HEK293 (cell line): ENCODE measurements around the gene METTL25B.

Experiments
- CTCF ChIA-PET: fragments of 350-600 bp; formaldehyde crosslinking; extraction: SDS; loops from one replicate; lab custom pipeline; 2021; ENCODE audit warnings: antibody characterized with exemption; lab: Yijun Ruan, JAX
- POLR2A ChIA-PET: fragments of 300-600 bp; formaldehyde crosslinking; extraction: SDS; loops from one replicate; lab custom pipeline; 2020; ENCODE audit warnings: antibody characterized with exemption, inconsistent platforms; lab: Yijun Ruan, JAX
- H3K27ac ChIP-seq: fragments of 200-500 bp; sonication (Bioruptor generic); 2 replicates; pipeline ENCODE4 v1.5.1; 2014; ENCODE audit warnings: low read depth, low read length, control low read depth, inconsistent platforms; ENCODE audit errors: extremely low read depth
- H3K36me3 ChIP-seq, 2 experiments: fragments of 200-500 bp in 1 of 2; sonication (Bioruptor generic) in 1 of 2; 1 replicate in 1 of 2; 2 replicates in 1 of 2; pipeline ENCODE4 v1.5.1; 2014 to 2017; ENCODE audit warnings: inconsistent platforms in 2 of 2, low read length in 2 of 2; ENCODE audit not compliant: control insufficient read depth in 2 of 2, insufficient read depth in 1 of 2
- H3K4me1 ChIP-seq: fragments of 200-500 bp; sonication (Bioruptor generic); 2 replicates; pipeline ENCODE4 v1.5.1; 2014; ENCODE audit warnings: mild to moderate bottlenecking, low read length, inconsistent platforms; ENCODE audit not compliant: control insufficient read depth, insufficient read depth
- H3K4me3 ChIP-seq: 2 replicates; pipeline ENCODE4 v1.5.1; 2011; ENCODE audit warnings: low read depth, mild to moderate bottlenecking, control low read depth, low read length, moderate library complexity
- H3K9me3 ChIP-seq: fragments of 200-500 bp; sonication (Bioruptor generic); 2 replicates; pipeline ENCODE4 v1.5.1; 2014; ENCODE audit warnings: low read depth, low read length, inconsistent platforms; ENCODE audit not compliant: control insufficient read depth, insufficient read depth
- EGR2 ChIP-seq: fragments of 450-650 bp; formaldehyde crosslinking; IDR thresholded peaks from 2 replicates; pipeline ENCODE4 v1.5.1; 2016; ENCODE audit warnings: low read depth, missing biosample characterization, missing genetic modification characterization
- GFI1B ChIP-seq: fragments of 450-650 bp; formaldehyde crosslinking; IDR thresholded peaks from 2 replicates; pipeline ENCODE4 v1.5.1; 2016; ENCODE audit warnings: missing biosample characterization, missing genetic modification characterization
- IKZF3 ChIP-seq: fragments of 450-650 bp; IDR thresholded peaks from 2 replicates; pipeline ENCODE4 v1.5.0; 2018; ENCODE audit warnings: missing biosample characterization, mild to moderate bottlenecking, missing genetic modification characterization, moderate library complexity
- SETDB1 ChIP-seq: IDR thresholded peaks from one replicate; pipeline ENCODE4 v1.6.1; 2017; ENCODE audit warnings: mild to moderate bottlenecking, low read length, moderate library complexity, mixed read lengths; ENCODE audit not compliant: insufficient read length
- ZBTB17 ChIP-seq: fragments of 450-650 bp; formaldehyde crosslinking; IDR thresholded peaks from 2 replicates; pipeline ENCODE4 v1.5.1; 2016; ENCODE audit warnings: missing biosample characterization, missing genetic modification characterization
- ZIC2 ChIP-seq: fragments of 450-650 bp; formaldehyde crosslinking; IDR thresholded peaks from 2 replicates; pipeline ENCODE4 v1.5.1; 2016; ENCODE audit warnings: missing biosample characterization, missing genetic modification characterization
- ZNF169 ChIP-seq: fragments of 450-650 bp; formaldehyde crosslinking; IDR thresholded peaks from 2 replicates; pipeline ENCODE4 v1.5.1; 2016; ENCODE audit warnings: missing biosample characterization, missing genetic modification characterization
- ZNF19 ChIP-seq: fragments of 450-650 bp; formaldehyde crosslinking; IDR thresholded peaks from 2 replicates; pipeline ENCODE4; 2016; ENCODE audit warnings: missing biosample characterization, missing genetic modification characterization, low read depth
- ZNF223 ChIP-seq: fragments of 450-650 bp; formaldehyde crosslinking; IDR thresholded peaks from 2 replicates; pipeline ENCODE4 v1.5.1; 2016; ENCODE audit warnings: missing biosample characterization, missing genetic modification characterization
- ZNF274 ChIP-seq, 2 experiments: fragments of 200-500 bp in 1 of 2; fragments of 450-650 bp in 1 of 2; sonication (Bioruptor generic) in 1 of 2; formaldehyde crosslinking in 1 of 2; IDR thresholded peaks; 2 replicates each; pipeline versions ENCODE4 v1.5.1 to v1.6.1; 2014 to 2016; ENCODE audit warnings: borderline replicate concordance in 1 of 2, inconsistent platforms in 1 of 2, low read length in 1 of 2, missing biosample characterization in 1 of 2, missing genetic modification characterization in 1 of 2
- ZNF335 ChIP-seq: fragments of 450-650 bp; formaldehyde crosslinking; conservative IDR thresholded peaks from 2 replicates; pipeline ENCODE4 v1.5.1; 2016; ENCODE audit warnings: missing biosample characterization, missing genetic modification characterization
- ZNF341 ChIP-seq: fragments of 450-650 bp; formaldehyde crosslinking; IDR thresholded peaks from 2 replicates; pipeline ENCODE4; 2016; ENCODE audit warnings: low read depth, missing biosample characterization, missing genetic modification characterization
- ZNF394 ChIP-seq: fragments of 450-650 bp; formaldehyde crosslinking; IDR thresholded peaks from 2 replicates; pipeline ENCODE4 v1.5.1; 2016; ENCODE audit warnings: missing biosample characterization, missing genetic modification characterization, mild to moderate bottlenecking, moderate library complexity, borderline replicate concordance
- ZNF555 ChIP-seq: fragments of 450-650 bp; formaldehyde crosslinking; conservative IDR thresholded peaks from 2 replicates; pipeline ENCODE4 v1.5.1; 2017; ENCODE audit warnings: missing biosample characterization, mild to moderate bottlenecking, missing genetic modification characterization, inconsistent platforms
- ZNF558 ChIP-seq: fragments of 450-650 bp; formaldehyde crosslinking; IDR thresholded peaks from 2 replicates; pipeline ENCODE4 v1.5.1; 2016; ENCODE audit warnings: missing biosample characterization, missing genetic modification characterization
- ZNF561 ChIP-seq: fragments of 450-650 bp; IDR thresholded peaks from 2 replicates; pipeline ENCODE4 v1.5.1; 2018; ENCODE audit warnings: missing biosample characterization, missing genetic modification characterization, borderline replicate concordance
- ZNF600 ChIP-seq: fragments of 450-650 bp; formaldehyde crosslinking; IDR thresholded peaks from 2 replicates; pipeline ENCODE4 v1.5.1; 2016; ENCODE audit warnings: missing biosample characterization, missing genetic modification characterization
- ZNF677 ChIP-seq: fragments of 450-650 bp; IDR thresholded peaks from 2 replicates; pipeline ENCODE4 v1.5.0; 2018; ENCODE audit warnings: missing biosample characterization, mild to moderate bottlenecking, missing genetic modification characterization, moderate library complexity
- TF ChIP-seq, protein P1 (sequence below): fragments of 450-650 bp; formaldehyde crosslinking; IDR thresholded peaks from 2 replicates; pipeline ENCODE4 v1.5.1; 2017; ENCODE audit warnings: missing biosample characterization, mild to moderate bottlenecking, missing genetic modification characterization, moderate library complexity
- TF ChIP-seq, protein P2 (sequence below): fragments of 450-650 bp; formaldehyde crosslinking; IDR thresholded peaks from 2 replicates; pipeline ENCODE4 v1.5.1; 2016; ENCODE audit warnings: missing biosample characterization, missing genetic modification characterization
- TF ChIP-seq, protein P3 (sequence below): fragments of 450-650 bp; formaldehyde crosslinking; IDR thresholded peaks from 2 replicates; pipeline ENCODE4 v1.5.1; 2016; ENCODE audit warnings: missing biosample characterization, missing genetic modification characterization
- TF ChIP-seq, protein P4 (sequence below): fragments of 450-650 bp; formaldehyde crosslinking; IDR thresholded peaks from 2 replicates; pipeline ENCODE4 v1.5.1; 2016; ENCODE audit warnings: missing biosample characterization, missing genetic modification characterization, borderline replicate concordance

Gene METTL25B

DNA sequence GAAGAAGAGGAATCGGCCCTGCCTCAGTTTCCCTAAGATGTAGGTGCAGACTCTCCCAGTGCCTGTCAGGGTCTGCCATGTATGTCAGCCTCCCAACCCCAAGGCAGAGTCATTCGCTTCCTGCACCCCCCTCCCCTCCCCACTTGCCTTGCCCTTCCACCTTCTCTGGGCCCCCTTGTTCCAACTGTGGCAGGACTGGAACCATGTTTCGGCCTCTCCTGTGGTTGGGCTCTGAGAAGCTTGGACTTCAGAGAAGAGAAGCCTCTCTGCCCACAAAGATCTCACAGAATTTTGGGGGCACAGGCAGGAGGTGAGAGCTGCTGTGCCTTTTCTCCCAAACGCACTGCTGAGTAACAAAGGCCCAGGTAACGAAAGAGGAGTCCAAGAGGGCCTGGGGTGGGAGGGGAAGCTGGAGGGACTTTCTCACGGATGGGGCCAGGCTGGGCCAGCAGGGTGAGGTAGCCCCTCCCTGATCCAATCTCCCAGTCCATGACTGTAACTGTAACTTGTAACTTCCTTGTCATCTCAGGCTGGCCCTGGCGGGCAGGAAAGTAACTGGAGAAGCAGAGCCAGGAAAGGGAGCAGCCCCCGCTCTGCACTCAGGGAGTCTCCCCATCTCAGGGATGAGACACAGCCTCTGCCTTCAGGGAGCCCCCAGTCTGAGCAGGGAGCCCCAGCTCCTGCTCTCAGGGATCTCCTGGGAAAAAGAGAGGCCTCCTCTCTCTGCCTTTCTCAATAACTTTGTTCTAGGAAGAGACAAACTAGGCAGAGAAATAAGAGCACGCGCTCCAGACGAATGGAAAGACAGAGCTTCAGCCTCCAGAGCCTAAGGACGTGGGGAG is 34.2 kb upstream of the METTL25B start:
- no peak for TF ChIP-seq GFI1B (tag by site-specific recombination)
- TF ChIP-seq, protein P1, sequence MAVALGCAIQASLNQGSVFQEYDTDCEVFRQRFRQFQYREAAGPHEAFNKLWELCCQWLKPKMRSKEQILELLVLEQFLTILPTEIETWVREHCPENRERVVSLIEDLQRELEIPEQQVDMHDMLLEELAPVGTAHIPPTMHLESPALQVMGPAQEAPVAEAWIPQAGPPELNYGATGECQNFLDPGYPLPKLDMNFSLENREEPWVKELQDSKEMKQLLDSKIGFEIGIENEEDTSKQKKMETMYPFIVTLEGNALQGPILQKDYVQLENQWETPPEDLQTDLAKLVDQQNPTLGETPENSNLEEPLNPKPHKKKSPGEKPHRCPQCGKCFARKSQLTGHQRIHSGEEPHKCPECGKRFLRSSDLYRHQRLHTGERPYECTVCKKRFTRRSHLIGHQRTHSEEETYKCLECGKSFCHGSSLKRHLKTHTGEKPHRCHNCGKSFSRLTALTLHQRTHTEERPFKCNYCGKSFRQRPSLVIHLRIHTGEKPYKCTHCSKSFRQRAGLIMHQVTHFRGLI (tag by site-specific recombination) = peak; percentile 91
- peak; percentile 44; the same call in 1 of the 2 replicates for TF ChIP-seq IKZF3 (tag by site-specific recombination)
- 0 out of 2 replicates have a peak, but pooled peaks have one; percentile 2 for TF ChIP-seq ZNF335 (tag by site-specific recombination)
- TF ChIP-seq, protein P2, sequence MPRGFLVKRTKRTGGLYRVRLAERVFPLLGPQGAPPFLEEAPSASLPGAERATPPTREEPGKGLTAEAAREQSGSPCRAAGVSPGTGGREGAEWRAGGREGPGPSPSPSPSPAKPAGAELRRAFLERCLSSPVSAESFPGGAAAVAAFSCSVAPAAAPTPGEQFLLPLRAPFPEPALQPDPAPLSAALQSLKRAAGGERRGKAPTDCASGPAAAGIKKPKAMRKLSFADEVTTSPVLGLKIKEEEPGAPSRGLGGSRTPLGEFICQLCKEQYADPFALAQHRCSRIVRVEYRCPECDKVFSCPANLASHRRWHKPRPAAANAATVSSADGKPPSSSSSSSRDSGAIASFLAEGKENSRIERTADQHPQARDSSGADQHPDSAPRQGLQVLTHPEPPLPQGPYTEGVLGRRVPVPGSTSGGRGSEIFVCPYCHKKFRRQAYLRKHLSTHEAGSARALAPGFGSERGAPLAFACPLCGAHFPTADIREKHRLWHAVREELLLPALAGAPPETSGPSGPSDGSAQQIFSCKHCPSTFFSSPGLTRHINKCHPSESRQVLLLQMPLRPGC (tag by site-specific recombination) = no peak
- TF ChIP-seq, protein P3, sequence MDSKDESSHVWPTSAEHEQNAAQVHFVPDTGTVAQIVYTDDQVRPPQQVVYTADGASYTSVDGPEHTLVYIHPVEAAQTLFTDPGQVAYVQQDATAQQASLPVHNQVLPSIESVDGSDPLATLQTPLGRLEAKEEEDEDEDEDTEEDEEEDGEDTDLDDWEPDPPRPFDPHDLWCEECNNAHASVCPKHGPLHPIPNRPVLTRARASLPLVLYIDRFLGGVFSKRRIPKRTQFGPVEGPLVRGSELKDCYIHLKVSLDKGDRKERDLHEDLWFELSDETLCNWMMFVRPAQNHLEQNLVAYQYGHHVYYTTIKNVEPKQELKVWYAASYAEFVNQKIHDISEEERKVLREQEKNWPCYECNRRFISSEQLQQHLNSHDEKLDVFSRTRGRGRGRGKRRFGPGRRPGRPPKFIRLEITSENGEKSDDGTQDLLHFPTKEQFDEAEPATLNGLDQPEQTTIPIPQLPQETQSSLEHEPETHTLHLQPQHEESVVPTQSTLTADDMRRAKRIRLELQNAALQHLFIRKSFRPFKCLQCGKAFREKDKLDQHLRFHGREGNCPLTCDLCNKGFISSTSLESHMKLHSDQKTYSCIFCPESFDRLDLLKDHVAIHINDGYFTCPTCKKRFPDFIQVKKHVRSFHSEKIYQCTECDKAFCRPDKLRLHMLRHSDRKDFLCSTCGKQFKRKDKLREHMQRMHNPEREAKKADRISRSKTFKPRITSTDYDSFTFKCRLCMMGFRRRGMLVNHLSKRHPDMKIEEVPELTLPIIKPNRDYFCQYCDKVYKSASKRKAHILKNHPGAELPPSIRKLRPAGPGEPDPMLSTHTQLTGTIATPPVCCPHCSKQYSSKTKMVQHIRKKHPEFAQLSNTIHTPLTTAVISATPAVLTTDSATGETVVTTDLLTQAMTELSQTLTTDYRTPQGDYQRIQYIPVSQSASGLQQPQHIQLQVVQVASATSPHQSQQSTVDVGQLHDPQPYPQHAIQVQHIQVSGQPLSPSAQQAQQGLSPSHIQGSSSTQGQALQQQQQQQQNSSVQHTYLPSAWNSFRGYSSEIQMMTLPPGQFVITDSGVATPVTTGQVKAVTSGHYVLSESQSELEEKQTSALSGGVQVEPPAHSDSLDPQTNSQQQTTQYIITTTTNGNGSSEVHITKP (tag by site-specific recombination) = peak; percentile 29; the same call in 1 of the 2 replicates
- peak; percentile 92 for TF ChIP-seq ZNF394 (tag by site-specific recombination)
- no peak for TF ChIP-seq ZNF558 (tag by site-specific recombination)
- no peak for TF ChIP-seq ZNF169 (tag by site-specific recombination)
- no peak for TF ChIP-seq ZNF19
- TF ChIP-seq, protein P4, sequence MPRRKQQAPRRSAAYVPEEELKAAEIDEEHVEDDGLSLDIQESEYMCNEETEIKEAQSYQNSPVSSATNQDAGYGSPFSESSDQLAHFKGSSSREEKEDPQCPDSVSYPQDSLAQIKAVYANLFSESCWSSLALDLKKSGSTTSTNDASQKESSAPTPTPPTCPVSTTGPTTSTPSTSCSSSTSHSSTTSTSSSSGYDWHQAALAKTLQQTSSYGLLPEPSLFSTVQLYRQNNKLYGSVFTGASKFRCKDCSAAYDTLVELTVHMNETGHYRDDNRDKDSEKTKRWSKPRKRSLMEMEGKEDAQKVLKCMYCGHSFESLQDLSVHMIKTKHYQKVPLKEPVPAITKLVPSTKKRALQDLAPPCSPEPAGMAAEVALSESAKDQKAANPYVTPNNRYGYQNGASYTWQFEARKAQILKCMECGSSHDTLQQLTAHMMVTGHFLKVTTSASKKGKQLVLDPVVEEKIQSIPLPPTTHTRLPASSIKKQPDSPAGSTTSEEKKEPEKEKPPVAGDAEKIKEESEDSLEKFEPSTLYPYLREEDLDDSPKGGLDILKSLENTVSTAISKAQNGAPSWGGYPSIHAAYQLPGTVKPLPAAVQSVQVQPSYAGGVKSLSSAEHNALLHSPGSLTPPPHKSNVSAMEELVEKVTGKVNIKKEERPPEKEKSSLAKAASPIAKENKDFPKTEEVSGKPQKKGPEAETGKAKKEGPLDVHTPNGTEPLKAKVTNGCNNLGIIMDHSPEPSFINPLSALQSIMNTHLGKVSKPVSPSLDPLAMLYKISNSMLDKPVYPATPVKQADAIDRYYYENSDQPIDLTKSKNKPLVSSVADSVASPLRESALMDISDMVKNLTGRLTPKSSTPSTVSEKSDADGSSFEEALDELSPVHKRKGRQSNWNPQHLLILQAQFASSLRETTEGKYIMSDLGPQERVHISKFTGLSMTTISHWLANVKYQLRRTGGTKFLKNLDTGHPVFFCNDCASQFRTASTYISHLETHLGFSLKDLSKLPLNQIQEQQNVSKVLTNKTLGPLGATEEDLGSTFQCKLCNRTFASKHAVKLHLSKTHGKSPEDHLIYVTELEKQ (tag by site-specific recombination) = no peak
- TF ChIP-seq ZNF677 (tag by site-specific recombination) = no peak
- TF ChIP-seq ZNF555 (tag by site-specific recombination) = no peak
- TF ChIP-seq ZNF223 (tag by site-specific recombination) = peak; percentile 78; the same call in 1 of the 2 replicates
- TF ChIP-seq ZNF341 (tag by site-specific recombination) = peak; percentile 74
- TF ChIP-seq ZNF561 (tag by site-specific recombination) = no peak
- no peak for TF ChIP-seq EGR2
- TF ChIP-seq ZNF600 (tag by site-specific recombination) = 0 out of 2 replicates have a peak, but pooled peaks have one; percentile 24
- TF ChIP-seq SETDB1 = no peak
- TF ChIP-seq ZNF274 (IDR thresholded peaks at IDR 0.05; ENCODE audit: low read length) = no peak
- TF ChIP-seq ZNF274 (tag by site-specific recombination; IDR thresholded peaks at IDR 0.05; ENCODE audit: borderline replicate concordance) = no peak
- TF ChIP-seq ZBTB17 (tag by site-specific recombination) = peak; percentile 76
- no peak for TF ChIP-seq ZIC2 (tag by site-specific recombination)
- POLR2A ChIA-PET = interaction anchor here (0.6 to 1.6 kb wide), 3 partner anchors 9 to 53 kb away, joined by 3 to 7 read pairs (median 5); no protein-coding TSS in a partner anchor
- H3K36me3 ChIP-seq = peaks cover 0 to 9% of the 10 kb centered on the region in 2 experiments; a peak in 1 of 3 replicates
- H3K27ac ChIP-seq = no peak overlapping the region; the same call in 1 of the 2 replicates
- peaks cover 16% of the 10 kb centered on the region for H3K4me1 ChIP-seq
- H3K4me3 ChIP-seq = no peak overlapping the region
- no peaks in the 10 kb centered on the region for H3K9me3 ChIP-seq
- CTCF ChIA-PET = interaction anchor here (0.8 to 20.0 kb wide), 7 partner anchors 13 to 196 kb away, joined by 3 to 579 read pairs (median 136); partner anchors contain the start of genes CRABP2, ISG20L2, METTL25B and NES
